ENCODE results near the gene TMEM132A.

GRCh38 chr11:60930394-60930793 lies 6.1 kb downstream of the TMEM132A start:
- TF ChIP-seq CTCF (IDR thresholded peaks at IDR 0.05) = no peak
- TF ChIP-seq EP300 (IDR thresholded peaks at IDR 0.05) = no peak
- TF ChIP-seq POLR2A (IDR thresholded peaks at IDR 0.05) = no peak

Measured in ovary (tissue), 3 donors.